GM23248 (cell line): ENCODE measurements around the gene PIP4K2A. TPM values are rescaled to one million over a fixed set of nuclear protein-coding genes. Genes with fewer than 3 reads are reported as not detected.

Source experiments
- DNase-seq: peaks from one replicate; pipeline ENCODE4 v3.0.0-alpha.2; 2015
- H2AFZ ChIP-seq: fragments of 200-600 bp; sonication (generic); 2 replicates; pipeline ENCODE4 v1.6.1; 2016; ENCODE audit warnings: antibody characterized with exemption
- H3F3A ChIP-seq: fragments of 200-600 bp; sonication (generic); 2 replicates; pipeline ENCODE4 v1.6.1; 2016; ENCODE audit warnings: mild to moderate bottlenecking, antibody characterized with exemption, mixed run types; ENCODE audit not compliant: insufficient read depth
- H3K27ac ChIP-seq: fragments of 200-600 bp; sonication (generic); 2 replicates; pipeline ENCODE4 v1.5.1; 2016; ENCODE audit warnings: mild to moderate bottlenecking
- H3K27me3 ChIP-seq: fragments of 200-600 bp; sonication (generic); replicated peaks from 2 replicates; pipeline ENCODE4 v1.6.1; 2016; ENCODE audit warnings: mild to moderate bottlenecking; ENCODE audit not compliant: insufficient read depth
- H3K36me3 ChIP-seq: fragments of 200-600 bp; sonication (generic); 2 replicates; pipeline ENCODE4 v1.6.1; 2016; ENCODE audit warnings: low read depth, mild to moderate bottlenecking
- H3K4me1 ChIP-seq: fragments of 200-600 bp; sonication (generic); 2 replicates; pipeline ENCODE4 v1.6.1; 2016; ENCODE audit warnings: mild to moderate bottlenecking; ENCODE audit not compliant: insufficient read depth
- H3K4me2 ChIP-seq: fragments of 200-600 bp; sonication (generic); one replicate; pipeline ENCODE4 v1.6.1; 2016; ENCODE audit warnings: mild to moderate bottlenecking; ENCODE audit not compliant: unreplicated experiment
- H3K4me3 ChIP-seq: fragments of 200-600 bp; sonication (generic); 2 replicates; pipeline ENCODE4 v1.5.1; 2016; ENCODE audit warnings: mild to moderate bottlenecking
- H3K79me2 ChIP-seq: fragments of 200-600 bp; sonication (generic); 2 replicates; pipeline ENCODE4 v1.6.1; 2016; ENCODE audit warnings: mild to moderate bottlenecking; ENCODE audit not compliant: insufficient read depth
- H3K9ac ChIP-seq: fragments of 200-600 bp; sonication (generic); 2 replicates; pipeline ENCODE4 v1.6.1; 2016; ENCODE audit warnings: mild to moderate bottlenecking
- H3K9me2 ChIP-seq: fragments of 200-600 bp; sonication (generic); 2 replicates; pipeline ENCODE4 v1.6.1; 2016; ENCODE audit warnings: mixed run types, mild to moderate bottlenecking, moderate library complexity; ENCODE audit not compliant: insufficient read depth
- H3K9me3 ChIP-seq: fragments of 200-600 bp; sonication (generic); one replicate; pipeline ENCODE4 v1.6.1; 2017; ENCODE audit warnings: low read depth
- H4K20me1 ChIP-seq: fragments of 200-600 bp; sonication (generic); 2 replicates; pipeline ENCODE4 v1.6.0; 2016; ENCODE audit not compliant: insufficient read depth
- EZH2 ChIP-seq: fragments of 200-600 bp; sonication (generic); IDR thresholded peaks from 2 replicates; pipeline ENCODE4 v1.6.1; 2018; ENCODE audit warnings: antibody characterized with exemption, mild to moderate bottlenecking; ENCODE audit not compliant: insufficient read depth, poor library complexity, severe bottlenecking
- EZH2phosphoT487 ChIP-seq: fragments of 200-600 bp; sonication (generic); IDR thresholded peaks from 2 replicates; pipeline ENCODE4 v1.6.1; 2018; ENCODE audit warnings: antibody characterized with exemption, moderate library complexity, mild to moderate bottlenecking, low read depth; ENCODE audit not compliant: insufficient read depth
- WGBS, 2 experiments: methylation state at CpG; one replicate each; pipeline ENCODE4 v1.1.6; 2015 to 2017; ENCODE audit warnings: low lambda C conversion rate in 2 of 2, low coverage in 1 of 2; ENCODE audit errors: missing lambda C conversion rate in 2 of 2; 5-methylcytosine and 5-hydroxymethylcytosine counted together
- in situ Hi-C: fragments of 300-500 bp; cut with MboI; formaldehyde crosslinking; loops from 2 replicates; pipeline ENCODE4 v1.15.0; 2020
- polyA plus RNA-seq: library from polyadenylated mRNA; unstranded; fragments of >200 nt; fragmentation: Nextera tagmentation; extraction: Ambion mirVana; gene quantifications from 2 replicates; pipeline ENCODE4 v1.2.1, GENCODE V29; 2016
- total RNA-seq: library from RNA; depleted of rRNA; stranded (reverse); fragments of >200 nt; shearing (Covaris generic); gene quantifications from 2 replicates; pipeline ENCODE4 v1.2.3, GENCODE V29; 2014

PIP4K2A gene
- total and polyA plus RNA-seq, 2 experiments from 2014 or later, result 19.8 to 26.9 TPM

GRCh38 chr10:22599636-22600228 lies 114.6 kb downstream of the PIP4K2A start:
- no peak overlapping the region for H3K9ac ChIP-seq
- no peaks in the 10 kb centered on the region for H3K9me2 ChIP-seq
- no peaks in the 10 kb centered on the region for H3K9me3 ChIP-seq
- H3K4me1 ChIP-seq, result peaks cover 18% of the 10 kb centered on the region
- no peaks in the 10 kb centered on the region for H3K36me3 ChIP-seq
- H3K4me2 ChIP-seq, result no peak overlapping the region
- WGBS, 2 experiments, result 93 to 94% methylated on average over 11 of the region's 11 CpGs
- H3K27ac ChIP-seq, result peak overlapping the region; percentile 64
- H4K20me1 ChIP-seq, result no peaks in the 10 kb centered on the region
- in situ Hi-C loops, result no loop called here
- peaks cover 12% of the 10 kb centered on the region for H3F3A ChIP-seq
- DNase-seq, result no peak
- H3K79me2 ChIP-seq, result peaks cover 32% of the 10 kb centered on the region; the same call in 1 of the 2 replicates
- H2AFZ ChIP-seq, result no peak overlapping the region
- H3K4me3 ChIP-seq, result no peak overlapping the region; the same call in 1 of the 2 replicates
- H3K27me3 ChIP-seq, result no peaks in the 10 kb centered on the region
- no peak for TF ChIP-seq EZH2phosphoT487
- no peak for TF ChIP-seq EZH2

- Histone ChIP-seq H3K4me3 (peak overlapping the region; percentile 32; the same call in 1 of the 2 replicates), H3K9ac (no peak overlapping the region), H3K4me2 (peak overlapping the region; percentile 51), H3K36me3 (no peaks in the 10 kb centered on the region), H3K4me1 (peaks cover 16% of the 10 kb centered on the region), H3F3A (peaks cover 12% of the 10 kb centered on the region), H3K9me2 (no peaks in the 10 kb centered on the region), H3K9me3 (no peaks in the 10 kb centered on the region), H3K27me3 (no peaks in the 10 kb centered on the region), H4K20me1 (no peaks in the 10 kb centered on the region), H2AFZ (no peak overlapping the region), H3K27ac (peak overlapping the region; percentile 64), H3K79me2 (peaks cover 27% of the 10 kb centered on the region; the same call in 1 of the 2 replicates)
- peak; percentile 82 for DNase-seq
- TF ChIP-seq EZH2, result no peak
- TF ChIP-seq EZH2phosphoT487, result 0 out of 2 replicates have a peak, but pooled peaks have one; percentile 35
- in situ Hi-C loops, result no loop called here
- WGBS, 2 experiments, result 24 to 26% methylated on average over 4 of the region's 4 CpGs
Observed at GRCh38 chr10:22599048-22599561, 115.3 kb downstream of the PIP4K2A start.

GRCh38 chr10:22598478-22598877 lies 115.9 kb downstream of the PIP4K2A start:
- Histone ChIP-seq H3K9me3 (no peaks in the 10 kb centered on the region), H3K36me3 (no peaks in the 10 kb centered on the region), H3K4me2 (peak overlapping the region; percentile 51), H4K20me1 (no peaks in the 10 kb centered on the region), H3F3A (peaks cover 12% of the 10 kb centered on the region), H3K4me1 (peaks cover 16% of the 10 kb centered on the region), H3K4me3 (peak overlapping the region; percentile 32; the same call in 1 of the 2 replicates), H3K9ac (no peak overlapping the region), H3K79me2 (peaks cover 22% of the 10 kb centered on the region; the same call in 1 of the 2 replicates), H3K27me3 (no peaks in the 10 kb centered on the region), H2AFZ (no peak overlapping the region), H3K27ac (peak overlapping the region; percentile 18), H3K9me2 (no peaks in the 10 kb centered on the region)
- in situ Hi-C loops, result no loop called here
- TF ChIP-seq EZH2, result no peak
- TF ChIP-seq EZH2phosphoT487, result no peak
- DNase-seq, result no peak
- 63 to 70% methylated on average over 3 of the region's 3 CpGs for WGBS, 2 experiments

DNA sequence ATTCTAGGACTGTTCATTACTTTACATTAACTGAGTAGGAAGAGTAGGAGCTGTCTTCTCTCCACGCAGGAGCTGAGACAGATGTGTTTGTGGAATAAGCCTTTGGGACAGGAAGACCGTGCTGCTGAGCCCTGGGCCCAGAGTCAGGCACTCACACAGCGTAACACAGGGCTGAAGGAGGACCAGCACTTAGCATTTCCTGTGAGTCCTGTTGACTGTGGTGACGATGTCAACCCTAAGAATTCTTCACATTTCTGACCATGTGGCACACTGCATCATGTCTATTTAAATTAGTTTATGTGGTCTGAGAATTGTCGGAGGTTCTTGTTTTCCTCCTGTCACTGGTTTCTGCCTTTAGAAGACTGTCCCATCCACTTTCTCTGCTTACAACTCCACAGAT lies 117.2 kb downstream of the PIP4K2A start:
- Histone ChIP-seq H3K36me3 (no peaks in the 10 kb centered on the region), H3K9ac (no peak overlapping the region), H3F3A (peaks cover 12% of the 10 kb centered on the region), H4K20me1 (no peaks in the 10 kb centered on the region), H2AFZ (no peak overlapping the region), H3K4me3 (no peak overlapping the region), H3K79me2 (peaks cover 21% of the 10 kb centered on the region; the same call in 1 of the 2 replicates), H3K27ac (no peak overlapping the region), H3K9me3 (no peaks in the 10 kb centered on the region), H3K4me2 (no peak overlapping the region), H3K9me2 (no peaks in the 10 kb centered on the region), H3K4me1 (peaks cover 16% of the 10 kb centered on the region), H3K27me3 (no peaks in the 10 kb centered on the region)
- TF ChIP-seq EZH2, result no peak
- TF ChIP-seq EZH2phosphoT487, result no peak
- in situ Hi-C loops, result no loop called here
- 95% methylated on average over 5 of the region's 5 CpGs for WGBS, 2 experiments
- no peak for DNase-seq
